Measurements from ENCODE around the gene LIN7B. TPM values are rescaled to one million over a fixed set of nuclear protein-coding genes. Genes with fewer than 3 reads are reported as not detected.

The LIN7B gene
- total and polyA plus RNA-seq, 9 of the 15 experiments (the other 6 are each of a cell fraction or from before 2014, with no cell fraction given) = 0.89 to 15.7 (median 4.0) TPM

GRCh38 chr19:49142866-49143335, 28.7 kb downstream of the LIN7B start (continued):
- 0 out of 2 replicates have a peak, but pooled peaks have one; percentile 8 for TF ChIP-seq TCF7L2 (IDR thresholded peaks at IDR 0.05; ENCODE audit: low read depth, low read length)
- TF ChIP-seq EWSR1 (IDR thresholded peaks at IDR 0.05; ENCODE audit: borderline replicate concordance, low read depth, partially characterized antibody) = no peak
- TF ChIP-seq ZNF263 (CRISPR knock-in tag; IDR thresholded peaks at IDR 0.05; ENCODE audit: borderline replicate concordance) = no peak
- no peak for TF ChIP-seq SREBF1 (IDR thresholded peaks at IDR 0.05; ENCODE audit: borderline replicate concordance, low read depth, low read length)
- TF ChIP-seq, protein P1, sequence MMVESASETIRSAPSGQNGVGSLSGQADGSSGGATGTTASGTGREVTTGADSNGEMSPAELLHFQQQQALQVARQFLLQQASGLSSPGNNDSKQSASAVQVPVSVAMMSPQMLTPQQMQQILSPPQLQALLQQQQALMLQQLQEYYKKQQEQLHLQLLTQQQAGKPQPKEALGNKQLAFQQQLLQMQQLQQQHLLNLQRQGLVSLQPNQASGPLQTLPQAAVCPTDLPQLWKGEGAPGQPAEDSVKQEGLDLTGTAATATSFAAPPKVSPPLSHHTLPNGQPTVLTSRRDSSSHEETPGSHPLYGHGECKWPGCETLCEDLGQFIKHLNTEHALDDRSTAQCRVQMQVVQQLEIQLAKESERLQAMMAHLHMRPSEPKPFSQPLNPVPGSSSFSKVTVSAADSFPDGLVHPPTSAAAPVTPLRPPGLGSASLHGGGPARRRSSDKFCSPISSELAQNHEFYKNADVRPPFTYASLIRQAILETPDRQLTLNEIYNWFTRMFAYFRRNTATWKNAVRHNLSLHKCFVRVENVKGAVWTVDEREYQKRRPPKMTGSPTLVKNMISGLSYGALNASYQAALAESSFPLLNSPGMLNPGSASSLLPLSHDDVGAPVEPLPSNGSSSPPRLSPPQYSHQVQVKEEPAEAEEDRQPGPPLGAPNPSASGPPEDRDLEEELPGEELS (CRISPR knock-in tag; IDR thresholded peaks at IDR 0.05; ENCODE audit: borderline replicate concordance) = no peak
- no peak for TF ChIP-seq ARHGAP35 (IDR thresholded peaks at IDR 0.05; ENCODE audit: partially characterized antibody)
- TF ChIP-seq ARID3A (IDR thresholded peaks at IDR 0.05; ENCODE audit: borderline replicate concordance, low read depth, low read length) = no peak
- TF ChIP-seq, protein P2, sequence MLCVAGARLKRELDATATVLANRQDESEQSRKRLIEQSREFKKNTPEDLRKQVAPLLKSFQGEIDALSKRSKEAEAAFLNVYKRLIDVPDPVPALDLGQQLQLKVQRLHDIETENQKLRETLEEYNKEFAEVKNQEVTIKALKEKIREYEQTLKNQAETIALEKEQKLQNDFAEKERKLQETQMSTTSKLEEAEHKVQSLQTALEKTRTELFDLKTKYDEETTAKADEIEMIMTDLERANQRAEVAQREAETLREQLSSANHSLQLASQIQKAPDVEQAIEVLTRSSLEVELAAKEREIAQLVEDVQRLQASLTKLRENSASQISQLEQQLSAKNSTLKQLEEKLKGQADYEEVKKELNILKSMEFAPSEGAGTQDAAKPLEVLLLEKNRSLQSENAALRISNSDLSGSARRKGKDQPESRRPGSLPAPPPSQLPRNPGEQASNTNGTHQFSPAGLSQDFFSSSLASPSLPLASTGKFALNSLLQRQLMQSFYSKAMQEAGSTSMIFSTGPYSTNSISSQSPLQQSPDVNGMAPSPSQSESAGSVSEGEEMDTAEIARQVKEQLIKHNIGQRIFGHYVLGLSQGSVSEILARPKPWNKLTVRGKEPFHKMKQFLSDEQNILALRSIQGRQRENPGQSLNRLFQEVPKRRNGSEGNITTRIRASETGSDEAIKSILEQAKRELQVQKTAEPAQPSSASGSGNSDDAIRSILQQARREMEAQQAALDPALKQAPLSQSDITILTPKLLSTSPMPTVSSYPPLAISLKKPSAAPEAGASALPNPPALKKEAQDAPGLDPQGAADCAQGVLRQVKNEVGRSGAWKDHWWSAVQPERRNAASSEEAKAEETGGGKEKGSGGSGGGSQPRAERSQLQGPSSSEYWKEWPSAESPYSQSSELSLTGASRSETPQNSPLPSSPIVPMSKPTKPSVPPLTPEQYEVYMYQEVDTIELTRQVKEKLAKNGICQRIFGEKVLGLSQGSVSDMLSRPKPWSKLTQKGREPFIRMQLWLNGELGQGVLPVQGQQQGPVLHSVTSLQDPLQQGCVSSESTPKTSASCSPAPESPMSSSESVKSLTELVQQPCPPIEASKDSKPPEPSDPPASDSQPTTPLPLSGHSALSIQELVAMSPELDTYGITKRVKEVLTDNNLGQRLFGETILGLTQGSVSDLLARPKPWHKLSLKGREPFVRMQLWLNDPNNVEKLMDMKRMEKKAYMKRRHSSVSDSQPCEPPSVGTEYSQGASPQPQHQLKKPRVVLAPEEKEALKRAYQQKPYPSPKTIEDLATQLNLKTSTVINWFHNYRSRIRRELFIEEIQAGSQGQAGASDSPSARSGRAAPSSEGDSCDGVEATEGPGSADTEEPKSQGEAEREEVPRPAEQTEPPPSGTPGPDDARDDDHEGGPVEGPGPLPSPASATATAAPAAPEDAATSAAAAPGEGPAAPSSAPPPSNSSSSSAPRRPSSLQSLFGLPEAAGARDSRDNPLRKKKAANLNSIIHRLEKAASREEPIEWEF (CRISPR knock-in tag; IDR thresholded peaks at IDR 0.05) = no peak
- TF ChIP-seq PRMT5 (CRISPR knock-in tag; IDR thresholded peaks at IDR 0.05) = no peak
- TF ChIP-seq AFF1 (IDR thresholded peaks at IDR 0.05; ENCODE audit: low read depth in 1 of 2, partially characterized antibody in 2 of 2) = no peak
- no peak for TF ChIP-seq RBM34 (IDR thresholded peaks at IDR 0.05; ENCODE audit: borderline replicate concordance, insufficient read depth, low read length)
- peak; percentile 80 for TF ChIP-seq FOS (IDR thresholded peaks at IDR 0.05; ENCODE audit: extremely low read depth, insufficient read length)
- peak; percentile 52; the same call in 1 of the 2 replicates for TF ChIP-seq SP1 (CRISPR knock-in tag; IDR thresholded peaks at IDR 0.05)
- no peak for TF ChIP-seq ZNF197 (CRISPR knock-in tag; IDR thresholded peaks at IDR 0.05; ENCODE audit: low read depth)
